ENCODE data around the gene STX17.

Gene STX17

GRCh38 chr9:99911600-99911999, 5.1 kb downstream of the STX17 start:
- peaks cover 16% of the 10 kb centered on the region for H3K4me1 Mint-ChIP-seq
- no peak for TF ChIP-seq CTCF (IDR thresholded peaks at IDR 0.05; ENCODE audit: unreplicated experiment in 3 of 3)
- H3K9me3 Mint-ChIP-seq: no peaks in the 10 kb centered on the region
- peaks cover 23% of the 10 kb centered on the region for H3K36me3 Mint-ChIP-seq (ENCODE audit: low read depth)
- no peak overlapping the region for H3K27ac Mint-ChIP-seq
- H3K27me3 Mint-ChIP-seq (ENCODE audit: low read depth): no peaks in the 10 kb centered on the region
- H3K4me3 Mint-ChIP-seq: no peak overlapping the region

- H3K27me3 Mint-ChIP-seq (ENCODE audit: low read depth): no peaks in the 10 kb centered on the region
- no peak for TF ChIP-seq CTCF (IDR thresholded peaks at IDR 0.05; ENCODE audit: unreplicated experiment in 3 of 3)
- no peak overlapping the region for H3K27ac Mint-ChIP-seq
- H3K36me3 Mint-ChIP-seq (ENCODE audit: low read depth): peaks cover 57% of the 10 kb centered on the region
- no peaks in the 10 kb centered on the region for H3K9me3 Mint-ChIP-seq
- no peaks in the 10 kb centered on the region for H3K4me1 Mint-ChIP-seq
- H3K4me3 Mint-ChIP-seq: no peak overlapping the region
Observed at GRCh38 chr9:99916650-99917049, 10.2 kb downstream of the STX17 start.

- TF ChIP-seq CTCF (IDR thresholded peaks at IDR 0.05; ENCODE audit: unreplicated experiment in 3 of 3): no peak
- Mint-ChIP-seq H3K4me1 (no peaks in the 10 kb centered on the region), H3K27ac (no peak overlapping the region), H3K4me3 (no peak overlapping the region), H3K9me3 (peaks cover 6% of the 10 kb centered on the region), H3K36me3 (ENCODE audit: low read depth) (peaks cover 66% of the 10 kb centered on the region), H3K27me3 (ENCODE audit: low read depth) (no peaks in the 10 kb centered on the region)
Observed at GRCh38 chr9:99918134-99918533, 11.7 kb downstream of the STX17 start.

GRCh38 chr9:99919930-99920329, 13.5 kb downstream of the STX17 start:
- no peaks in the 10 kb centered on the region for H3K4me1 Mint-ChIP-seq
- no peaks in the 10 kb centered on the region for H3K27me3 Mint-ChIP-seq (ENCODE audit: low read depth)
- no peak for TF ChIP-seq CTCF (IDR thresholded peaks at IDR 0.05; ENCODE audit: unreplicated experiment in 3 of 3)
- no peak overlapping the region for H3K4me3 Mint-ChIP-seq
- H3K36me3 Mint-ChIP-seq (ENCODE audit: low read depth): peaks cover 79% of the 10 kb centered on the region
- H3K9me3 Mint-ChIP-seq: peaks cover 19% of the 10 kb centered on the region
- no peak overlapping the region for H3K27ac Mint-ChIP-seq

GRCh38 chr9:99921875-99922710, 15.6 kb downstream of the STX17 start:
- Mint-ChIP-seq H3K27ac (no peak overlapping the region), H3K4me3 (no peak overlapping the region), H3K27me3 (ENCODE audit: low read depth) (no peaks in the 10 kb centered on the region), H3K9me3 (peaks cover 33% of the 10 kb centered on the region), H3K4me1 (no peaks in the 10 kb centered on the region), H3K36me3 (ENCODE audit: low read depth) (peaks cover 87% of the 10 kb centered on the region)
- no peak for TF ChIP-seq CTCF (IDR thresholded peaks at IDR 0.05; ENCODE audit: unreplicated experiment in 3 of 3)

- Mint-ChIP-seq H3K4me1 (no peaks in the 10 kb centered on the region), H3K4me3 (no peak overlapping the region), H3K36me3 (ENCODE audit: low read depth) (peaks cover 86% of the 10 kb centered on the region), H3K27me3 (ENCODE audit: low read depth) (no peaks in the 10 kb centered on the region), H3K27ac (no peak overlapping the region), H3K9me3 (peaks cover 34% of the 10 kb centered on the region)
- TF ChIP-seq CTCF (IDR thresholded peaks at IDR 0.05; ENCODE audit: unreplicated experiment in 3 of 3): no peak
Observed at GRCh38 chr9:99922711-99923030, 16.2 kb downstream of the STX17 start.

Measured in nephron (organoid).